PC-3 (cell line): ENCODE measurements around the gene TMEM86B. TPM values are rescaled to one million over a fixed set of nuclear protein-coding genes. Genes with fewer than 3 reads are reported as not detected.

Experiments
- ATAC-seq: fragments of 200-7000 bp; cut with Tn5 transposase; 2 replicates; pipeline ENCODE4 v1.9.1; 2020; ENCODE audit warnings: mild to moderate bottlenecking, moderate library complexity
- BruUV-seq: library from RNA; stranded (reverse); fragments of 400-500 nt; replicated peaks from 2 replicates; lab custom pipeline; 2021; lab: Mats Ljungman, UMichigan
- CTCF ChIA-PET: fragments of 300-600 bp; sonication (Branson Sonifier 250); formaldehyde crosslinking; loops from one replicate; lab custom pipeline; 2022; ENCODE audit warnings: antibody characterized with exemption; lab: Charles Lee
- POLR2A ChIA-PET: fragments of 300-600 bp; sonication (Branson Sonifier 250); formaldehyde crosslinking; loops from one replicate; lab custom pipeline; 2022; ENCODE audit warnings: antibody characterized with exemption; ENCODE audit not compliant: unreplicated experiment; lab: Charles Lee
- DNase-seq: peaks from one replicate; pipeline ENCODE4 v3.0.0-alpha.2; 2015
- H2AFZ ChIP-seq: fragments of 300-600 bp; sonication (generic); 2 replicates; pipeline ENCODE4 v1.6.0; 2016; ENCODE audit warnings: antibody characterized with exemption, low read length
- H3F3A ChIP-seq: fragments of 300-600 bp; sonication (generic); one replicate; pipeline ENCODE4 v1.6.0; 2017; ENCODE audit warnings: antibody characterized with exemption, low read length, control low read depth, mild to moderate bottlenecking; ENCODE audit not compliant: unreplicated experiment
- H3K27ac ChIP-seq: fragments of 300-600 bp; sonication (generic); 2 replicates; pipeline ENCODE4 v1.5.1; 2016; ENCODE audit warnings: mild to moderate bottlenecking, low read length
- H3K27me3 ChIP-seq: fragments of 300-600 bp; sonication (generic); 2 replicates; pipeline ENCODE4 v1.6.1; 2016; ENCODE audit warnings: low read length, mixed read lengths
- H3K36me3 ChIP-seq: fragments of 300-600 bp; sonication (generic); 2 replicates; pipeline ENCODE4 v1.6.1; 2016; ENCODE audit warnings: low read depth, mixed run types, low read length, mixed read lengths
- H3K4me1 ChIP-seq: fragments of 300-600 bp; sonication (generic); 2 replicates; pipeline ENCODE4 v1.5.1; 2016; ENCODE audit warnings: low read length; ENCODE audit not compliant: insufficient read depth
- H3K4me2 ChIP-seq: fragments of 300-600 bp; sonication (generic); 2 replicates; pipeline ENCODE4 v1.6.0; 2016; ENCODE audit warnings: low read length
- H3K4me3 ChIP-seq: fragments of 300-600 bp; sonication (generic); 2 replicates; pipeline ENCODE4 v1.5.1; 2016; ENCODE audit warnings: mild to moderate bottlenecking, low read length, mixed read lengths
- H3K79me2 ChIP-seq: fragments of 300-600 bp; sonication (generic); 2 replicates; pipeline ENCODE4 v1.6.1; 2017; ENCODE audit warnings: low read length, mixed read lengths
- H3K9ac ChIP-seq: fragments of 300-600 bp; sonication (generic); 2 replicates; pipeline ENCODE4 v1.6.0; 2016; ENCODE audit warnings: mild to moderate bottlenecking, low read length
- H3K9me2 ChIP-seq: fragments of 300-600 bp; sonication (generic); replicated peaks from 2 replicates; pipeline ENCODE4 v1.6.1; 2016; ENCODE audit warnings: mixed run types, low read length, mixed read lengths
- H3K9me3 ChIP-seq: fragments of 300-600 bp; sonication (generic); 2 replicates; pipeline ENCODE4 v1.6.1; 2016; ENCODE audit warnings: low read length, mixed read lengths
- H4K20me1 ChIP-seq: fragments of 300-600 bp; sonication (generic); 2 replicates; pipeline ENCODE4 v1.6.1; 2016; ENCODE audit warnings: low read length, mixed read lengths
- CTCF ChIP-seq: fragments of 300-600 bp; sonication (generic); conservative IDR thresholded peaks from 2 replicates; pipeline ENCODE4 v1.5.1; 2017; ENCODE audit warnings: antibody characterized with exemption, low read depth, mild to moderate bottlenecking, low read length
- EZH2 ChIP-seq: fragments of 300-600 bp; sonication (generic); IDR thresholded peaks from one replicate; pipeline ENCODE4 v1.6.1; 2017; ENCODE audit warnings: antibody characterized with exemption, mild to moderate bottlenecking, low read length; ENCODE audit not compliant: unreplicated experiment
- EZH2phosphoT487 ChIP-seq: fragments of 300-600 bp; sonication (generic); IDR thresholded peaks from 2 replicates; pipeline ENCODE4 v1.6.1; 2018; ENCODE audit warnings: mild to moderate bottlenecking, antibody characterized with exemption, low read length, borderline replicate concordance
- intact Hi-C: fragments of 100-400 bp; cut with micrococcal nuclease; formaldehyde crosslinking; loops from 2 replicates; pipeline ENCODE4 v1.9.0; 2023
- total RNA-seq: library from RNA; depleted of rRNA; stranded (reverse); fragments of >200 nt; gene quantifications from 2 replicates; pipeline ENCODE4 v1.2.3, GENCODE V29; 2014

TMEM86B gene
- total RNA-seq, 1 experiment from 2014 or later = 11.8 TPM

- ATAC-seq (no peak), DNase-seq (no peak)
- H4K20me1 ChIP-seq = peaks cover 56% of the 10 kb centered on the region
- H3K4me3 ChIP-seq = no peak overlapping the region
- intact Hi-C loops = no loop called here
- peaks cover 62% of the 10 kb centered on the region for H3K79me2 ChIP-seq
- POLR2A ChIA-PET = no interaction called here
- H3K36me3 ChIP-seq = peaks cover 52% of the 10 kb centered on the region
- BruUV-seq = no TSS peak
- TF ChIP-seq EZH2phosphoT487 = no peak
- no peak for TF ChIP-seq CTCF
- TF ChIP-seq EZH2 = no peak
- CTCF ChIA-PET = no interaction called here
- no peaks in the 10 kb centered on the region for H3K27me3 ChIP-seq
- H3K27ac ChIP-seq = peak overlapping the region; percentile 81
- H3K9me2 ChIP-seq = no peaks in the 10 kb centered on the region
- peak overlapping the region; percentile 37 for H3K9ac ChIP-seq
- H3K4me1 ChIP-seq = peaks cover 33% of the 10 kb centered on the region
- H2AFZ ChIP-seq = no peak overlapping the region
- no peaks in the 10 kb centered on the region for H3K9me3 ChIP-seq
- no peaks in the 10 kb centered on the region for H3F3A ChIP-seq
- H3K4me2 ChIP-seq = peak overlapping the region; percentile 42; the same call in 1 of the 2 replicates
These were observed 18.2 kb upstream of the TMEM86B start for GRCh38 chr19:55246462-55247451.

- Histone ChIP-seq H3K4me1 (peaks cover 24% of the 10 kb centered on the region), H3K36me3 (peaks cover 62% of the 10 kb centered on the region), H3K27me3 (no peaks in the 10 kb centered on the region), H3K9ac (no peak overlapping the region), H3K79me2 (peaks cover 48% of the 10 kb centered on the region), H3K9me3 (no peaks in the 10 kb centered on the region), H3K4me3 (no peak overlapping the region), H3K4me2 (no peak overlapping the region), H3K27ac (no peak overlapping the region), H4K20me1 (peaks cover 44% of the 10 kb centered on the region), H3F3A (no peaks in the 10 kb centered on the region), H2AFZ (no peak overlapping the region), H3K9me2 (no peaks in the 10 kb centered on the region)
- ChIA-PET CTCF (no interaction called here), POLR2A (no interaction called here)
- intact Hi-C loops = no loop called here
- no peak for ATAC-seq
- DNase-seq = no peak
- TF ChIP-seq CTCF (no peak), EZH2phosphoT487 (no peak), EZH2 (no peak)
- no TSS peak for BruUV-seq
These were observed 16.8 kb upstream of the TMEM86B start for GRCh38 chr19:55245236-55245904.
